HTERT RPE-1 (cell line): ENCODE data around the gene MIEF2.
"Not testable (repeated sequence)": the region's sequence is repeated elsewhere in the genome, so short reads cannot be mapped to it uniquely, and the experiment has no call there.

ENCODE experiments used
- in situ Hi-C: fragments of 300-500 bp; cut with MboI; formaldehyde crosslinking; loops from 4 replicates; pipeline ENCODE4 v1.14.3; 2020; ENCODE audit warnings: low sequenced_read_pairs

MIEF2 gene

GRCh38 chr17:18260332-18261145 lies at the start of gene MIEF2:
TSS of gene MIEF2 (plus strand) at chr17:18260662. CDS start at chr17:18262721, 2,059 bp downstream.
- in situ Hi-C loops, result no loop called here

GRCh38 chr17:18213666-18214270 lies 46.7 kb upstream of the MIEF2 start:
- in situ Hi-C loops, result no loop called here

GRCh38 chr17:18216906-18217305 lies 43.6 kb upstream of the MIEF2 start:
- in situ Hi-C loops, result not testable (repeated sequence)

- in situ Hi-C loops, result no loop called here
Observed at GRCh38 chr17:18217412-18218015, 42.9 kb upstream of the MIEF2 start.

GRCh38 chr17:18218756-18219415 lies 41.6 kb upstream of the MIEF2 start:
- in situ Hi-C loops, result no loop called here

GRCh38 chr17:18224053-18224386 lies 36.4 kb upstream of the MIEF2 start:
- in situ Hi-C loops, result no loop called here

- in situ Hi-C loops, result no loop called here
Observed at GRCh38 chr17:18224387-18225120, 35.9 kb upstream of the MIEF2 start.

GRCh38 chr17:18225121-18225641 lies 35.3 kb upstream of the MIEF2 start, which contains the start of gene LLGL1:
TSS of gene LLGL1 (plus strand) at chr17:18225635. CDS start at chr17:18225683, 48 bp downstream.
- in situ Hi-C loops, result no loop called here

GRCh38 chr17:18225642-18226283 lies 34.7 kb upstream of the MIEF2 start:
- in situ Hi-C loops, result no loop called here

GRCh38 chr17:18226284-18226945 lies 34.0 kb upstream of the MIEF2 start:
- in situ Hi-C loops, result no loop called here

- in situ Hi-C loops, result no loop called here
Observed at GRCh38 chr17:18227635-18228034, 32.8 kb upstream of the MIEF2 start.

- in situ Hi-C loops, result no loop called here
Observed at GRCh38 chr17:18228176-18228682, 32.2 kb upstream of the MIEF2 start.

GRCh38 chr17:18229254-18229653 lies 31.2 kb upstream of the MIEF2 start:
- in situ Hi-C loops, result no loop called here

- in situ Hi-C loops, result no loop called here
Observed at GRCh38 chr17:18229771-18230170, 30.7 kb upstream of the MIEF2 start.

- in situ Hi-C loops, result no loop called here
Observed at GRCh38 chr17:18230288-18231141, 29.9 kb upstream of the MIEF2 start.

- in situ Hi-C loops, result no loop called here
Observed at GRCh38 chr17:18231164-18231563, 29.3 kb upstream of the MIEF2 start.

- in situ Hi-C loops, result no loop called here
Observed at GRCh38 chr17:18233803-18234518, 26.5 kb upstream of the MIEF2 start.
